ENCODE measurements around the gene TMEM147. TPM values are rescaled to one million over a fixed set of nuclear protein-coding genes. Genes with fewer than 3 reads are reported as not detected.

The TMEM147 gene
- total and polyA plus RNA-seq, 2 of the 13 experiments (the other 11 are each of a cell fraction or from before 2014, with no cell fraction given): 141 to 176 TPM

- TF ChIP-seq, protein P1, sequence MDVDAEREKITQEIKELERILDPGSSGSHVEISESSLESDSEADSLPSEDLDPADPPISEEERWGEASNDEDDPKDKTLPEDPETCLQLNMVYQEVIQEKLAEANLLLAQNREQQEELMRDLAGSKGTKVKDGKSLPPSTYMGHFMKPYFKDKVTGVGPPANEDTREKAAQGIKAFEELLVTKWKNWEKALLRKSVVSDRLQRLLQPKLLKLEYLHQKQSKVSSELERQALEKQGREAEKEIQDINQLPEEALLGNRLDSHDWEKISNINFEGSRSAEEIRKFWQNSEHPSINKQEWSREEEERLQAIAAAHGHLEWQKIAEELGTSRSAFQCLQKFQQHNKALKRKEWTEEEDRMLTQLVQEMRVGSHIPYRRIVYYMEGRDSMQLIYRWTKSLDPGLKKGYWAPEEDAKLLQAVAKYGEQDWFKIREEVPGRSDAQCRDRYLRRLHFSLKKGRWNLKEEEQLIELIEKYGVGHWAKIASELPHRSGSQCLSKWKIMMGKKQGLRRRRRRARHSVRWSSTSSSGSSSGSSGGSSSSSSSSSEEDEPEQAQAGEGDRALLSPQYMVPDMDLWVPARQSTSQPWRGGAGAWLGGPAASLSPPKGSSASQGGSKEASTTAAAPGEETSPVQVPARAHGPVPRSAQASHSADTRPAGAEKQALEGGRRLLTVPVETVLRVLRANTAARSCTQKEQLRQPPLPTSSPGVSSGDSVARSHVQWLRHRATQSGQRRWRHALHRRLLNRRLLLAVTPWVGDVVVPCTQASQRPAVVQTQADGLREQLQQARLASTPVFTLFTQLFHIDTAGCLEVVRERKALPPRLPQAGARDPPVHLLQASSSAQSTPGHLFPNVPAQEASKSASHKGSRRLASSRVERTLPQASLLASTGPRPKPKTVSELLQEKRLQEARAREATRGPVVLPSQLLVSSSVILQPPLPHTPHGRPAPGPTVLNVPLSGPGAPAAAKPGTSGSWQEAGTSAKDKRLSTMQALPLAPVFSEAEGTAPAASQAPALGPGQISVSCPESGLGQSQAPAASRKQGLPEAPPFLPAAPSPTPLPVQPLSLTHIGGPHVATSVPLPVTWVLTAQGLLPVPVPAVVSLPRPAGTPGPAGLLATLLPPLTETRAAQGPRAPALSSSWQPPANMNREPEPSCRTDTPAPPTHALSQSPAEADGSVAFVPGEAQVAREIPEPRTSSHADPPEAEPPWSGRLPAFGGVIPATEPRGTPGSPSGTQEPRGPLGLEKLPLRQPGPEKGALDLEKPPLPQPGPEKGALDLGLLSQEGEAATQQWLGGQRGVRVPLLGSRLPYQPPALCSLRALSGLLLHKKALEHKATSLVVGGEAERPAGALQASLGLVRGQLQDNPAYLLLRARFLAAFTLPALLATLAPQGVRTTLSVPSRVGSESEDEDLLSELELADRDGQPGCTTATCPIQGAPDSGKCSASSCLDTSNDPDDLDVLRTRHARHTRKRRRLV (CRISPR knock-in tag; IDR thresholded peaks at IDR 0.05): no peak
- TF ChIP-seq ZFX (CRISPR knock-in tag; IDR thresholded peaks at IDR 0.05; ENCODE audit: low read depth) (peak; percentile 28; the same call in 1 of the 2 replicates), WIZ (CRISPR knock-in tag; IDR thresholded peaks at IDR 0.05) (no peak), HDAC1 (CRISPR knock-in tag; IDR thresholded peaks at IDR 0.05) (peak; percentile 71), ZNF850 (CRISPR knock-in tag; conservative IDR thresholded peaks at IDR 0.05) (no peak), SOX6 (IDR thresholded peaks at IDR 0.05) (no peak), SOX6 (CRISPR knock-in tag; IDR thresholded peaks at IDR 0.05) (peak; percentile 97), ZNF792 (CRISPR knock-in tag; IDR thresholded peaks at IDR 0.05) (peak; percentile 65; the same call in 1 of the 2 replicates), ZNF549 (CRISPR knock-in tag; IDR thresholded peaks at IDR 0.05) (no peak), ZNF530 (CRISPR knock-in tag; IDR thresholded peaks at IDR 0.05; ENCODE audit: low read depth) (no peak), NFE2L2 (IDR thresholded peaks at IDR 0.05; ENCODE audit: low read length) (no peak), DR1 (CRISPR knock-in tag; IDR thresholded peaks at IDR 0.05) (no peak), RCOR2 (CRISPR knock-in tag; IDR thresholded peaks at IDR 0.05) (peak; percentile 57; the same call in 1 of the 2 replicates), HNRNPL (IDR thresholded peaks at IDR 0.05; ENCODE audit: low read depth, low read length) (peak; percentile 97), ZNF224 (CRISPR knock-in tag; IDR thresholded peaks at IDR 0.05) (no peak), POGZ (CRISPR knock-in tag; IDR thresholded peaks at IDR 0.05) (0 out of 2 replicates have a peak, but pooled peaks have one; percentile 42), MEIS2 (CRISPR knock-in tag; IDR thresholded peaks at IDR 0.05) (peak; percentile 61; the same call in 1 of the 2 replicates)
- TF ChIP-seq, protein P2, sequence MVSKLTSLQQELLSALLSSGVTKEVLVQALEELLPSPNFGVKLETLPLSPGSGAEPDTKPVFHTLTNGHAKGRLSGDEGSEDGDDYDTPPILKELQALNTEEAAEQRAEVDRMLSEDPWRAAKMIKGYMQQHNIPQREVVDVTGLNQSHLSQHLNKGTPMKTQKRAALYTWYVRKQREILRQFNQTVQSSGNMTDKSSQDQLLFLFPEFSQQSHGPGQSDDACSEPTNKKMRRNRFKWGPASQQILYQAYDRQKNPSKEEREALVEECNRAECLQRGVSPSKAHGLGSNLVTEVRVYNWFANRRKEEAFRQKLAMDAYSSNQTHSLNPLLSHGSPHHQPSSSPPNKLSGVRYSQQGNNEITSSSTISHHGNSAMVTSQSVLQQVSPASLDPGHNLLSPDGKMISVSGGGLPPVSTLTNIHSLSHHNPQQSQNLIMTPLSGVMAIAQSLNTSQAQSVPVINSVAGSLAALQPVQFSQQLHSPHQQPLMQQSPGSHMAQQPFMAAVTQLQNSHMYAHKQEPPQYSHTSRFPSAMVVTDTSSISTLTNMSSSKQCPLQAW (CRISPR knock-in tag; IDR thresholded peaks at IDR 0.05): no peak
- TF ChIP-seq, protein P3, sequence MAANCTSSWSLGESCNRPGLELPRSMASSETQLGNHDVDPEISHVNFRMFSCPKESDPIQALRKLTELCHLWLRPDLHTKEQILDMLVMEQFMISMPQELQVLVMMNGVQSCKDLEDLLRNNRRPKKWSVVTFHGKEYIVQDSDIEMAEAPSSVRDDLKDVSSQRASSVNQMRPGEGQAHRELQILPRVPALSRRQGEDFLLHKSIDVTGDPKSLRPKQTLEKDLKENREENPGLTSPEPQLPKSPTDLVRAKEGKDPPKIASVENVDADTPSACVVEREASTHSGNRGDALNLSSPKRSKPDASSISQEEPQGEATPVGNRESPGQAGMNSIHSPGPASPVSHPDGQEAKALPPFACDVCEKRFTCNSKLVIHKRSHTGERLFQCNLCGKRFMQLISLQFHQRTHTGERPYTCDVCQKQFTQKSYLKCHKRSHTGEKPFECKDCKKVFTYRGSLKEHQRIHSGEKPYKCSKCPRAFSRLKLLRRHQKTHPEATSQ (CRISPR knock-in tag; IDR thresholded peaks at IDR 0.05; ENCODE audit: borderline replicate concordance): no peak
- TF ChIP-seq, protein P4, sequence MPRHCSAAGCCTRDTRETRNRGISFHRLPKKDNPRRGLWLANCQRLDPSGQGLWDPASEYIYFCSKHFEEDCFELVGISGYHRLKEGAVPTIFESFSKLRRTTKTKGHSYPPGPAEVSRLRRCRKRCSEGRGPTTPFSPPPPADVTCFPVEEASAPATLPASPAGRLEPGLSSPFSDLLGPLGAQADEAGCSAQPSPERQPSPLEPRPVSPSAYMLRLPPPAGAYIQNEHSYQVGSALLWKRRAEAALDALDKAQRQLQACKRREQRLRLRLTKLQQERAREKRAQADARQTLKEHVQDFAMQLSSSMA (CRISPR knock-in tag; IDR thresholded peaks at IDR 0.05): no peak
Measured at GRCh38 chr19:35569281-35569781, 23.9 kb downstream of the TMEM147 start (continued).

All from HepG2 (cell line).